Astrocyte (in vitro differentiated cells and primary cell): ENCODE results near the gene PTRH1. TPM values are rescaled to one million over a fixed set of nuclear protein-coding genes. Genes with fewer than 3 reads are reported as not detected.
A peak's percentile ranks its signal among the peaks of the same experiment; 100 is the strongest.

ENCODE experiments used
- DNase-seq: peaks from one replicate; pipeline ENCODE4 v3.0.0-alpha.2; 2010; ENCODE audit warnings: low read depth
- FAIRE-seq: peaks from 2 replicates; lab custom pipeline; 2011; peaks lifted over from hg19 to GRCh38; lab: Jason Lieb, UNC
- H2AFZ ChIP-seq: 2 replicates; pipeline ENCODE4 v1.6.0; 2012; ENCODE audit warnings: low read depth, low read length, inconsistent platforms
- H3K27ac ChIP-seq: 2 replicates; pipeline ENCODE4 v1.5.1; 2011; ENCODE audit warnings: low read depth, low read length, inconsistent platforms
- H3K27me3 ChIP-seq: 2 replicates; pipeline ENCODE4 v1.6.0; 2011; ENCODE audit warnings: low read length, inconsistent platforms; ENCODE audit not compliant: insufficient read depth
- H3K36me3 ChIP-seq: 2 replicates; pipeline ENCODE4 v1.5.1; 2011; ENCODE audit warnings: low read length, inconsistent platforms; ENCODE audit not compliant: insufficient read depth
- H3K4me1 ChIP-seq: 2 replicates; pipeline ENCODE4 v1.5.1; 2011; ENCODE audit warnings: low read length, inconsistent platforms; ENCODE audit not compliant: insufficient read depth
- H3K4me2 ChIP-seq: 2 replicates; pipeline ENCODE4 v1.6.0; 2012; ENCODE audit warnings: low read length, inconsistent platforms
- H3K4me3 ChIP-seq: 2 replicates; pipeline ENCODE4 v1.5.1; 2011; ENCODE audit warnings: low read depth, mild to moderate bottlenecking, low read length, inconsistent platforms; ENCODE audit not compliant: insufficient read depth
- H3K79me2 ChIP-seq: 2 replicates; pipeline ENCODE4 v1.6.0; 2012; ENCODE audit warnings: mild to moderate bottlenecking, low read length, inconsistent platforms; ENCODE audit not compliant: insufficient read depth
- H3K9ac ChIP-seq: 2 replicates; pipeline ENCODE4 v1.6.0; 2012; ENCODE audit warnings: mild to moderate bottlenecking, low read length, inconsistent platforms
- H3K9me3 ChIP-seq: 2 replicates; pipeline ENCODE4 v1.5.1; 2012; ENCODE audit warnings: low read depth, mild to moderate bottlenecking, low read length, inconsistent platforms; ENCODE audit not compliant: insufficient read depth
- H4K20me1 ChIP-seq: 2 replicates; pipeline ENCODE4 v1.6.0; 2012; ENCODE audit warnings: low read length, inconsistent platforms; ENCODE audit not compliant: insufficient read depth
- H3K27ac Mint-ChIP-seq: one replicate; pipeline ENCODE4 v1.8.0; 2021; ENCODE audit warnings: mild to moderate bottlenecking, mixed read lengths; ENCODE audit not compliant: unreplicated experiment
- H3K27me3 Mint-ChIP-seq: one replicate; pipeline ENCODE4 v1.8.0; 2021; ENCODE audit warnings: low read depth, mixed read lengths; ENCODE audit not compliant: unreplicated experiment
- H3K36me3 Mint-ChIP-seq: one replicate; pipeline ENCODE4 v1.8.0; 2021; ENCODE audit warnings: low read depth, mixed read lengths; ENCODE audit not compliant: unreplicated experiment
- H3K4me1 Mint-ChIP-seq: one replicate; pipeline ENCODE4 v1.8.0; 2021; ENCODE audit warnings: low read depth, mixed read lengths; ENCODE audit not compliant: unreplicated experiment
- H3K4me3 Mint-ChIP-seq: one replicate; pipeline ENCODE4 v1.8.0; 2021; ENCODE audit warnings: mild to moderate bottlenecking, moderate library complexity, mixed read lengths; ENCODE audit not compliant: unreplicated experiment
- H3K9me3 Mint-ChIP-seq: one replicate; pipeline ENCODE4 v1.8.0; 2021; ENCODE audit warnings: mild to moderate bottlenecking, mixed read lengths; ENCODE audit not compliant: unreplicated experiment
- EZH2 ChIP-seq: IDR thresholded peaks from 2 replicates; pipeline ENCODE4 v1.6.1; 2012; ENCODE audit warnings: mild to moderate bottlenecking, low read length, inconsistent platforms; ENCODE audit not compliant: insufficient read depth
- total RNA-seq: library from RNA; stranded (reverse); gene quantifications from 2 replicates; pipeline ENCODE4 v1.2.1, GENCODE V29; 2021
- TF ChIP-seq, protein P1 (sequence below): IDR thresholded peaks from 2 replicates; pipeline ENCODE4 v1.5.1; 2011; ENCODE audit warnings: low read depth, mild to moderate bottlenecking, inconsistent platforms, low read length, moderate library complexity; ENCODE audit not compliant: insufficient read depth

The PTRH1 gene
- total RNA-seq, 1 donor from 2014 or later, result 9.9 TPM

DNA sequence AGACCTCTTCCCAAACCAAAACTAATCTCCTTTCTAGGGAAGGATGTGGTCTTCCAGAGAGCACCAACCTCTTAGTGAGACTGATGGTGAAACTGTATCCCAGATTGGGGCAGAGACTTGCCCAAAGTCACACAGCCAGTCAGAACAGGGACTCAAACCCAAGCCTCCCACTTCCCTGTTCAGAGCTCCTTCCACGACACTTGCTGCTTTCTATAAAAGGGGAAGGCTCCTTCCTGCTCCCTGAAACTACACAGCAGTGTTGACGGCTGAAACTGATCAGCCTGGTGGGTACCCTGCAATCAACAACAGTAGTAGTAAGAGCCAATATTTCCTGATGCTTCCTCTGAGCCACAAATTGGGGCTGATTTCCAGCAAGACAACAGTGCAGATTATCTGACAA is 18.2 kb upstream of the PTRH1 start:
- Histone ChIP-seq H4K20me1 (peaks cover 5% of the 10 kb centered on the region), H2AFZ (no peak overlapping the region), H3K4me2 (no peak overlapping the region), H3K9ac (no peak overlapping the region), H3K27me3 (no peaks in the 10 kb centered on the region), H3K79me2 (peaks cover 6% of the 10 kb centered on the region), H3K9me3 (no peaks in the 10 kb centered on the region), H3K27ac (no peak overlapping the region), H3K4me1 (peaks cover 11% of the 10 kb centered on the region), H3K4me3 (no peak overlapping the region), H3K36me3 (no peaks in the 10 kb centered on the region)
- no peaks in the 10 kb centered on the region for H3K36me3 Mint-ChIP-seq
- no peak overlapping the region for H3K27ac Mint-ChIP-seq
- no peak for TF ChIP-seq EZH2
- TF ChIP-seq, protein P1, sequence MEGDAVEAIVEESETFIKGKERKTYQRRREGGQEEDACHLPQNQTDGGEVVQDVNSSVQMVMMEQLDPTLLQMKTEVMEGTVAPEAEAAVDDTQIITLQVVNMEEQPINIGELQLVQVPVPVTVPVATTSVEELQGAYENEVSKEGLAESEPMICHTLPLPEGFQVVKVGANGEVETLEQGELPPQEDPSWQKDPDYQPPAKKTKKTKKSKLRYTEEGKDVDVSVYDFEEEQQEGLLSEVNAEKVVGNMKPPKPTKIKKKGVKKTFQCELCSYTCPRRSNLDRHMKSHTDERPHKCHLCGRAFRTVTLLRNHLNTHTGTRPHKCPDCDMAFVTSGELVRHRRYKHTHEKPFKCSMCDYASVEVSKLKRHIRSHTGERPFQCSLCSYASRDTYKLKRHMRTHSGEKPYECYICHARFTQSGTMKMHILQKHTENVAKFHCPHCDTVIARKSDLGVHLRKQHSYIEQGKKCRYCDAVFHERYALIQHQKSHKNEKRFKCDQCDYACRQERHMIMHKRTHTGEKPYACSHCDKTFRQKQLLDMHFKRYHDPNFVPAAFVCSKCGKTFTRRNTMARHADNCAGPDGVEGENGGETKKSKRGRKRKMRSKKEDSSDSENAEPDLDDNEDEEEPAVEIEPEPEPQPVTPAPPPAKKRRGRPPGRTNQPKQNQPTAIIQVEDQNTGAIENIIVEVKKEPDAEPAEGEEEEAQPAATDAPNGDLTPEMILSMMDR, result no peak
- peak overlapping the region; percentile 82 for H3K4me3 Mint-ChIP-seq
- no peak for DNase-seq
- H3K9me3 Mint-ChIP-seq, result peaks cover 2% of the 10 kb centered on the region
- FAIRE-seq, result no peak
- peaks cover 2% of the 10 kb centered on the region for H3K4me1 Mint-ChIP-seq
- peaks cover 9% of the 10 kb centered on the region for H3K27me3 Mint-ChIP-seq

DNA sequence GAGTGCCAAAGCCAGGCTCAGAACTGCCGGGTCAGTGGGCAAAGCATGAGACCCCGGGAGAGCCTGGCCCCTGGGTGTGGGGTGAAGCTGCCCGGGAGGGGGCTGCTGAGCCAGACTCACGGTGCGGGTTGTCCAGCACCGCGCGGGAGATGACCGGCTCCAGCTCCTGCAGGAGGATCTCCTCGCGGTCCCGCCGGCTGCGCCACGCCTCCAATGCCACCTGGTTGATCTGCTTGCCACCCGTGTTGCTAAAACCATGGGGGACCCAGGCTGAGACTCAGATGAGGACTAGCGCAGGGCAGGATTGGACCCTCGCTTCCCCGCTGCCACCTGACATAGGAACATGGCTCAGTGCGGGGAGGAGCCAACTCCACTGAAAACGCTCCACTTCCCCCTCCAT is 17.0 kb upstream of the PTRH1 start:
- Histone ChIP-seq H3K27ac (no peak overlapping the region), H3K4me3 (no peak overlapping the region), H3K4me2 (no peak overlapping the region), H3K36me3 (no peaks in the 10 kb centered on the region), H3K9ac (no peak overlapping the region), H3K27me3 (no peaks in the 10 kb centered on the region), H3K79me2 (peaks cover 6% of the 10 kb centered on the region), H2AFZ (no peak overlapping the region), H3K4me1 (peaks cover 11% of the 10 kb centered on the region), H3K9me3 (no peaks in the 10 kb centered on the region), H4K20me1 (peaks cover 5% of the 10 kb centered on the region)
- Mint-ChIP-seq H3K27ac (no peak overlapping the region), H3K4me3 (no peak overlapping the region), H3K27me3 (peaks cover 8% of the 10 kb centered on the region), H3K9me3 (peaks cover 2% of the 10 kb centered on the region), H3K36me3 (no peaks in the 10 kb centered on the region), H3K4me1 (peaks cover 2% of the 10 kb centered on the region)
- TF ChIP-seq EZH2, result no peak
- TF ChIP-seq, protein P1, result no peak
- FAIRE-seq, result no peak
- no peak for DNase-seq

GRCh38 chr9:127731938-127732337 is 16.5 kb upstream of the PTRH1 start:
- Histone ChIP-seq H3K36me3 (no peaks in the 10 kb centered on the region), H3K9ac (no peak overlapping the region), H2AFZ (no peak overlapping the region), H3K4me3 (no peak overlapping the region), H3K4me2 (no peak overlapping the region), H3K4me1 (peaks cover 11% of the 10 kb centered on the region), H3K9me3 (no peaks in the 10 kb centered on the region), H4K20me1 (peaks cover 5% of the 10 kb centered on the region), H3K27ac (no peak overlapping the region), H3K79me2 (peaks cover 6% of the 10 kb centered on the region), H3K27me3 (no peaks in the 10 kb centered on the region)
- no peak overlapping the region for H3K27ac Mint-ChIP-seq
- no peak overlapping the region for H3K4me3 Mint-ChIP-seq
- H3K27me3 Mint-ChIP-seq, result peaks cover 8% of the 10 kb centered on the region
- H3K4me1 Mint-ChIP-seq, result peaks cover 2% of the 10 kb centered on the region
- DNase-seq (no peak), FAIRE-seq (no peak)
- H3K36me3 Mint-ChIP-seq, result no peaks in the 10 kb centered on the region
- peaks cover 2% of the 10 kb centered on the region for H3K9me3 Mint-ChIP-seq
- TF ChIP-seq, protein P1, result no peak
- TF ChIP-seq EZH2, result no peak
